NT2/D1 (cell line): ENCODE results near the gene SPATA20.

Experiments
- DNase-seq: peaks from one replicate; pipeline ENCODE4 v3.0.0-alpha.2; 2011; ENCODE audit warnings: low read depth, low spot score
- H3K27me3 ChIP-seq: 2 replicates; pipeline ENCODE4 v1.6.0; 2011; ENCODE audit warnings: mild to moderate bottlenecking; ENCODE audit not compliant: insufficient read length, insufficient read depth
- H3K36me3 ChIP-seq: 2 replicates; pipeline ENCODE4 v1.6.1; 2011; ENCODE audit warnings: mild to moderate bottlenecking, low read length, mixed read lengths; ENCODE audit not compliant: insufficient read depth, insufficient read length
- H3K4me1 ChIP-seq: 2 replicates; pipeline ENCODE4 v1.5.1; 2011; ENCODE audit not compliant: insufficient read depth, insufficient read length
- H3K4me3 ChIP-seq: 2 replicates; pipeline ENCODE4 v1.5.1; 2011; ENCODE audit warnings: low read depth; ENCODE audit not compliant: insufficient read length
- H3K9ac ChIP-seq: 2 replicates; pipeline ENCODE4 v1.6.0; 2011; ENCODE audit warnings: low read depth; ENCODE audit not compliant: insufficient read length
- H3K9me3 ChIP-seq: 2 replicates; pipeline ENCODE4 v1.5.1; 2011; ENCODE audit warnings: mild to moderate bottlenecking, low read length; ENCODE audit not compliant: insufficient read depth
- SUZ12 ChIP-seq: IDR thresholded peaks from 2 replicates; pipeline ENCODE4 v1.6.1; 2011; ENCODE audit not compliant: insufficient read length, insufficient read depth; ENCODE audit errors: extremely low read depth
- YY1 ChIP-seq: IDR thresholded peaks from 2 replicates; pipeline ENCODE4 v1.6.1; 2011; ENCODE audit not compliant: insufficient read length, insufficient read depth
- ZNF274 ChIP-seq: IDR thresholded peaks from 2 replicates; pipeline ENCODE4 v1.6.1; 2011; ENCODE audit warnings: mild to moderate bottlenecking, low read depth, low read length

SPATA20 gene

DNA sequence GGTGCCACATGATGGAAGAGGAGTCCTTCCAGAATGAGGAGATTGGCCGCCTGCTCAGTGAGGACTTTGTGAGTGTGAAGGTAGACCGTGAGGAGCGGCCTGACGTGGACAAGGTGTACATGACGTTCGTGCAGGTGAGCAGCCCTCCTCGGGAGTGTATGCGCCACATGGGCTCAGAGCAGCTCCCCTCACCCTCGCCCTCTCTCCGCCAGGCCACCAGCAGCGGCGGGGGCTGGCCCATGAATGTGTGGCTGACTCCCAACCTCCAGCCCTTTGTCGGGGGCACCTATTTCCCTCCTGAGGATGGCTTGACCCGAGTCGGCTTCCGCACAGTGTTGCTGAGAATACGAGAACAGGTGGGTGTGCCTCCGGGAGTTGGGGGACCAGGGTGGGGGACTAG is 1.9 kb downstream of the SPATA20 start:
- peaks cover 13% of the 10 kb centered on the region for H3K4me1 ChIP-seq
- peaks cover 19% of the 10 kb centered on the region for H3K36me3 ChIP-seq
- peaks cover 12% of the 10 kb centered on the region for H3K27me3 ChIP-seq
- DNase-seq = no peak
- no peak overlapping the region for H3K9ac ChIP-seq
- H3K4me3 ChIP-seq = no peak overlapping the region
- TF ChIP-seq YY1 (no peak), SUZ12 (no peak), ZNF274 (no peak)
- H3K9me3 ChIP-seq = no peaks in the 10 kb centered on the region

GRCh38 chr17:50549256-50549941 is 2.4 kb downstream of the SPATA20 start:
- Histone ChIP-seq H3K36me3 (peaks cover 19% of the 10 kb centered on the region), H3K9me3 (no peaks in the 10 kb centered on the region), H3K4me3 (no peak overlapping the region), H3K27me3 (peaks cover 7% of the 10 kb centered on the region), H3K9ac (peak overlapping the region; percentile 4), H3K4me1 (peaks cover 13% of the 10 kb centered on the region)
- DNase-seq = no peak
- TF ChIP-seq YY1 (no peak), ZNF274 (no peak), SUZ12 (no peak)

DNA sequence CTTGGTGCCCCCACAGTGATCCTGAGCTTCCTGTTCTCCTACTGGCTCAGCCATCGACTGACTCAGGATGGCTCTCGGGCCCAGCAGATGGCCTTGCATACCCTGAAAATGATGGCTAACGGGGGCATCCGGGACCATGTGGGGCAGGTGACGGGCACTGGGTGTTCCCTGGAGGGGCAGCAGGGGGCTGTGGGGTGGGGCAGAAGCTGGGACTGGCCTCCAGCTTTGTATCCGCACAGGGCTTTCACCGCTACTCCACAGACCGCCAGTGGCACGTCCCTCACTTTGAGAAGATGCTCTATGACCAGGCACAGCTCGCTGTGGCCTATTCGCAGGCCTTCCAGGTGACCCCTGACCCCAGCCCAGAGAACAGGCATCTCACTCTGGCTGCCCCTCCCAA is 3.0 kb downstream of the SPATA20 start:
- no peak overlapping the region for H3K9ac ChIP-seq
- no peak overlapping the region for H3K4me3 ChIP-seq
- peaks cover 20% of the 10 kb centered on the region for H3K36me3 ChIP-seq
- peaks cover 5% of the 10 kb centered on the region for H3K27me3 ChIP-seq
- H3K4me1 ChIP-seq = peaks cover 13% of the 10 kb centered on the region
- TF ChIP-seq YY1 (no peak), SUZ12 (no peak), ZNF274 (no peak)
- no peak for DNase-seq
- H3K9me3 ChIP-seq = no peaks in the 10 kb centered on the region

GRCh38 chr17:50550661-50551432 is 3.9 kb downstream of the SPATA20 start:
- Histone ChIP-seq H3K9ac (peak overlapping the region; percentile 51), H3K4me3 (no peak overlapping the region), H3K9me3 (no peaks in the 10 kb centered on the region), H3K4me1 (peaks cover 13% of the 10 kb centered on the region), H3K36me3 (peaks cover 26% of the 10 kb centered on the region), H3K27me3 (no peaks in the 10 kb centered on the region)
- DNase-seq = peak; percentile 75
- TF ChIP-seq SUZ12 = no peak
- TF ChIP-seq YY1 = no peak
- no peak for TF ChIP-seq ZNF274

GRCh38 chr17:50551433-50551815 is 4.5 kb downstream of the SPATA20 start:
- Histone ChIP-seq H3K27me3 (no peaks in the 10 kb centered on the region), H3K9ac (no peak overlapping the region), H3K36me3 (peaks cover 26% of the 10 kb centered on the region), H3K4me3 (no peak overlapping the region), H3K4me1 (peaks cover 13% of the 10 kb centered on the region), H3K9me3 (no peaks in the 10 kb centered on the region)
- TF ChIP-seq ZNF274 (no peak), YY1 (no peak), SUZ12 (no peak)
- DNase-seq = no peak

GRCh38 chr17:50551884-50552283 is 4.9 kb downstream of the SPATA20 start:
- no peak for DNase-seq
- Histone ChIP-seq H3K27me3 (peaks cover 2% of the 10 kb centered on the region), H3K9me3 (no peaks in the 10 kb centered on the region), H3K9ac (no peak overlapping the region), H3K4me1 (peaks cover 16% of the 10 kb centered on the region), H3K36me3 (peaks cover 30% of the 10 kb centered on the region), H3K4me3 (no peak overlapping the region)
- TF ChIP-seq ZNF274 (no peak), SUZ12 (no peak), YY1 (no peak)

DNA sequence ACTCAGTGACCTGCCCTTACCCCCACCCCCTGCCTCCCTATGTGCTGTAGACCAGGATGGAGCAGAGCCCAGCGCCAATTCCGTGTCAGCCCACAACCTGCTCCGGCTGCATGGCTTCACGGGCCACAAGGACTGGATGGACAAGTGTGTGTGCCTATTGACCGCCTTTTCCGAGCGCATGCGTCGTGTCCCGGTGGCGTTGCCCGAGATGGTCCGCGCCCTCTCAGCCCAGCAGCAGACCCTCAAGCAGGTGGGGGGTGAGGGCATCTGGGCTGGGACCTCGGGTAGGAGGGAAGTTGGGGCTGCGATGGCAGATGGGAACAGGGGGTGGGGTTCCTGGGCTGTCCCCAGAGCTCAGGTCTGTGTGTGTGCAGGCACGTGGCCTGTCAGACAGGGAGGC is 7.2 kb downstream of the SPATA20 start:
- Histone ChIP-seq H3K9me3 (no peaks in the 10 kb centered on the region), H3K9ac (no peak overlapping the region), H3K27me3 (peaks cover 20% of the 10 kb centered on the region), H3K4me1 (peaks cover 23% of the 10 kb centered on the region), H3K36me3 (peaks cover 27% of the 10 kb centered on the region), H3K4me3 (no peak overlapping the region)
- TF ChIP-seq SUZ12 (no peak), YY1 (no peak), ZNF274 (no peak)
- DNase-seq = no peak
